Gastrocnemius medialis (tissue), 4 donors: Measurements from ENCODE around the gene MRAP. TPM values are rescaled to one million over a fixed set of nuclear protein-coding genes. Genes with fewer than 3 reads are reported as not detected.

ENCODE experiments used
- ATAC-seq, 2 donors: fragments of 150-250 bp; one replicate each; pipeline ENCODE4 v1.9.1; 2016
- DNase-seq, 2 donors: peaks; one replicate each; pipeline ENCODE4 v3.0.0-alpha.2; 2019
- H3K27ac ChIP-seq, 4 donors: fragments of 200-600 bp; sonication (generic); 1 replicate in 1 of 4; 2 replicates in 3 of 4; pipeline ENCODE4 v1.5.1; 2016 to 2018; ENCODE audit warnings: mild to moderate bottlenecking in 2 of 4, moderate library complexity in 1 of 4
- H3K27me3 ChIP-seq, 3 donors: fragments of 200-600 bp; sonication (generic) in 2 of 3; 1 replicate in 1 of 3; 2 replicates in 2 of 3; pipeline versions ENCODE4 v1.5.1 to v1.6.0; 2016 to 2019; ENCODE audit warnings: mild to moderate bottlenecking in 1 of 3, moderate library complexity in 1 of 3
- H3K36me3 ChIP-seq, 2 donors: fragments of 200-600 bp; sonication (generic) in 1 of 2; one replicate each; pipeline ENCODE4 v1.5.1; 2017 to 2018
- H3K4me1 ChIP-seq, 2 donors: fragments of 200-600 bp; sonication (generic) in 1 of 2; one replicate each; pipeline ENCODE4 v1.5.1; 2016 to 2017; ENCODE audit warnings: mild to moderate bottlenecking in 2 of 2
- H3K4me3 ChIP-seq, 4 donors: fragments of 200-600 bp; sonication (generic) in 3 of 4; 1 replicate in 1 of 4; 2 replicates in 3 of 4; pipeline ENCODE4 v1.5.1; 2016 to 2019; ENCODE audit warnings: mild to moderate bottlenecking in 2 of 4
- H3K9me3 ChIP-seq, 3 donors: fragments of 200-600 bp; sonication (generic) in 2 of 3; 1 replicate in 1 of 3; 2 replicates in 2 of 3; pipeline ENCODE4 v1.5.1; 2016 to 2019
- POLR2A ChIP-seq, 2 donors: fragments of 450-650 bp; IDR thresholded peaks; one replicate each; pipeline ENCODE4 v1.6.1; 2017; ENCODE audit warnings: antibody characterized with exemption in 2 of 2, mild to moderate bottlenecking in 2 of 2, moderate library complexity in 2 of 2
- in situ Hi-C, 4 donors: fragments of 200-750 bp; cut with MboI; loops; one replicate each; pipeline versions ENCODE4 v1.15.0 to v1.8.0; 2017; ENCODE audit warnings: low sequenced_read_pairs in 4 of 4
- intact Hi-C: fragments of 100-400 bp; cut with DNase I; formaldehyde crosslinking; loops from one replicate; pipeline ENCODE4 v1.15.1; 2023; ENCODE audit warnings: low total_unique reads
- total RNA-seq, 4 donors: library from RNA; depleted of rRNA; stranded (reverse); fragments of >200 nt; gene quantifications; one replicate each; pipeline versions ENCODE4 v1.1.0 to v1.2.3, GENCODE V29; 2016
- TF ChIP-seq, protein P1 (sequence below), 5 experiments: fragments of 450-650 bp in 3 of 5; fragments of 200-600 bp in 2 of 5; sonication (generic) in 2 of 5; IDR thresholded peaks in 4 of 5; conservative IDR thresholded peaks in 1 of 5; 1 replicate in 4 of 5; 2 replicates in 1 of 5; pipeline ENCODE4 v1.5.1; 2016 to 2019; ENCODE audit warnings: antibody characterized with exemption in 5 of 5, mild to moderate bottlenecking in 3 of 5, moderate library complexity in 3 of 5

MRAP gene
- total RNA-seq, 4 donors from 2014 or later: not detected

DNA sequence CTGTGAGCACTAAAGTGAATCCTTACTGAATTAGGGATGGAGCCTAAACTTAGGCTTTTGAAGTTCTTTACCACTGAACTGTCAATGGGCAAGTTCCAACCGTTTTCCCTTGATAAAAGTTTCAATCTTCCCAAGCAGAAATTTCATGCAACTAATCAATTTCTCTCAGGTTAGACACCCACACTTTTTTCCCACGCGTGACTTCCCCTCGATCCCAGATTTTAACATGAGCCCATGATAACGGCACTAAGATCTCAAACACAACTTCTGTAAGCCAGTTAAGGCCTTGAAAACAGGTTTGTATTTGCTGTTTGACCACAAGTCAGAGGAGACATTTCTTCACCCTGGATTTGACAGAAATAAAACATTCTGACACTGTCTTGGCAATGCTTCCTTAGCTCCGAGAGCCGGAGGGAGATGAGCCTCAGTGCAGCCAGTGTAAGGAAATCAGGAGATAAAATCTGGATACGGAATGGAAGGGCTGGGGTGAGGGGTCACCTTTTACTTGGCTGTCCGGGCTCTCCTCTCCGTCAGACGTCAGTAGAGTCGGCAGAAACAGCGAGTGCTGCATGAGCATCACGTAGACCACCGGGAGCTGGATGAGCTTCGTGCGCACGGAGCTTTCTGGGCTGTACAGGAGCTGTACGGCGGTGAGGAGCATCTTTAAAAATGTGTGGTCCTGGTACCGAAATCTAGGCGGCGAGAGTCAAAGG, 39.7 kb downstream of the MRAP start:
- Histone ChIP-seq H3K36me3 (peaks cover 3 to 79% of the 10 kb centered on the region in 2 donors), H3K9me3 (no peaks in the 10 kb centered on the region), H3K4me3 (no peak overlapping the region), H3K4me1 (peaks cover 0 to 2% of the 10 kb centered on the region in 2 donors), H3K27me3 (no peaks in the 10 kb centered on the region), H3K27ac (no peak overlapping the region)
- no peak for DNase-seq
- TF ChIP-seq POLR2A (IDR thresholded peaks at IDR 0.05): no peak
- TF ChIP-seq, protein P1, sequence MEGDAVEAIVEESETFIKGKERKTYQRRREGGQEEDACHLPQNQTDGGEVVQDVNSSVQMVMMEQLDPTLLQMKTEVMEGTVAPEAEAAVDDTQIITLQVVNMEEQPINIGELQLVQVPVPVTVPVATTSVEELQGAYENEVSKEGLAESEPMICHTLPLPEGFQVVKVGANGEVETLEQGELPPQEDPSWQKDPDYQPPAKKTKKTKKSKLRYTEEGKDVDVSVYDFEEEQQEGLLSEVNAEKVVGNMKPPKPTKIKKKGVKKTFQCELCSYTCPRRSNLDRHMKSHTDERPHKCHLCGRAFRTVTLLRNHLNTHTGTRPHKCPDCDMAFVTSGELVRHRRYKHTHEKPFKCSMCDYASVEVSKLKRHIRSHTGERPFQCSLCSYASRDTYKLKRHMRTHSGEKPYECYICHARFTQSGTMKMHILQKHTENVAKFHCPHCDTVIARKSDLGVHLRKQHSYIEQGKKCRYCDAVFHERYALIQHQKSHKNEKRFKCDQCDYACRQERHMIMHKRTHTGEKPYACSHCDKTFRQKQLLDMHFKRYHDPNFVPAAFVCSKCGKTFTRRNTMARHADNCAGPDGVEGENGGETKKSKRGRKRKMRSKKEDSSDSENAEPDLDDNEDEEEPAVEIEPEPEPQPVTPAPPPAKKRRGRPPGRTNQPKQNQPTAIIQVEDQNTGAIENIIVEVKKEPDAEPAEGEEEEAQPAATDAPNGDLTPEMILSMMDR (IDR thresholded peaks at IDR 0.05 in 4 of 5, conservative IDR thresholded peaks at IDR 0.05 in 1 of 5): no peak
- no peak for ATAC-seq
- intact Hi-C loops (no loop called here), in situ Hi-C loops (no loop called here)

DNA sequence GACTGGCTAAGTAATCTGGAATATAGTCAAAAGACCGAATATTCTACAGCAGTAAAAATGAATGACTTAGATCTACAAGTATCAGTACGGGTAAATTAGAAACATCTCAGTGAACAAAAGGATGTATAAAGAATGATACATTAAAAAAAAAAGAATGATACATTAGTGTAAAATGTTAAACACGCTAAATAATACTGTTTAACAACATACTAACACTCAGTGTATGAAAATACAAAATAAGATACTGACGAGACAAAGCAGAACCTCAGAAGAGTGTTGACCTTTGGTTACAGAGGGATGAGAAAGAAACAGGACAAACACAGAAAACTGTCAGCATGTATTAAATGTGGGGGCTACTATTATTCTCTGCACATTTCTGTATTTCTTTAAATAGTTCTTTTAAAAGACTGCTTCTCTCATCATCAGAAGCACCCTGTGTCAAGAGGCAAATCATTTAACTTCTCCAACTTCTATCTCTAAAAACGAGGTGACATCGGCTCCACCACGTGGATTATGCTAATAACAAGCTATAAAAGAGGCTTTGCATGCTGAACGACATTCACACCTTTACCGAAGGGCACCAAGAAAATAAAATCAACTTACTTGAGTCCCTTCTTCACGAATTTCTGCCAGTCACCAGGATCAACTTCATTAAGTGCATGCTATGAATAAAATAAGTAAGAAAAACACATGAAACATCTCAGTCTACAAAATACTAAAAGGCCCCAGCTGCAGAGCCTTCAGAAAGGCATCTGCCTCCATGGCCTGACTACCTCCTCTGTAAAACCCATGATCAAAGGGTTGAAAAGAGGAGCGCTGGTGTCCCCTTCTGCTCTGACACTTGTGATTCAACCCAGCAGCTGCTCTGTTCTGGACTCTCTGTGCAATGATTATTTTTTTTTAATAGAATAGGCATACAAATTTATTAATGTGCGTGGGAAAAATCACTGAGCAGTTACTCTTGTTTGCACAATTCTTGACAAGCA, 42.5 kb downstream of the MRAP start:
- no peaks in the 10 kb centered on the region for H3K9me3 ChIP-seq
- no peak overlapping the region for H3K4me3 ChIP-seq
- DNase-seq: no peak
- peaks cover 0 to under 1% of the 10 kb centered on the region in 2 donors for H3K4me1 ChIP-seq
- in situ Hi-C loops: no loop called here
- intact Hi-C loops: no loop called here
- ATAC-seq: no peak
- peaks cover 0 to 86% of the 10 kb centered on the region in 2 donors for H3K36me3 ChIP-seq
- no peak for TF ChIP-seq POLR2A (IDR thresholded peaks at IDR 0.05)
- TF ChIP-seq, protein P1 (IDR thresholded peaks at IDR 0.05 in 4 of 5, conservative IDR thresholded peaks at IDR 0.05 in 1 of 5): no peak
- no peak overlapping the region for H3K27ac ChIP-seq
- no peaks in the 10 kb centered on the region for H3K27me3 ChIP-seq

DNA sequence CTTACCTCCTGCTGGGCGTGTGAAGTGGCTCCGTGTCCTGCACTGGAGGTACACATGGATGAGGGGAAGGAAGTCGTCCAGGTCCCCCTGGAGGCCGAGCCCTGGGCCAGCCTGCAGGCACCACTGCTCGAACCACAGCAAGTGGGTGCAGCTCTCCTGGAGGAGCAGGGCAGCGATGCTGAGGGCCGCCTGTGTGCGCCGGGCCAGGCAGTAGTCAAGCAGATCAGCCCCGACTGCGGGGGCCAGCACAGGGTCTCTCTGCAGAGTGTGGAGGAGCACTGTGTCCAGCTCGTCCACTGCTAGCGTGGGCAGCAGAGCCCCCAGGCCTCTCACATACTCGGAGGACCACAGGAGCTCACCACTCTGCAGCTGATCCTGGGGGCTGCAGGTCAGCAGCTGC, 48.3 kb downstream of the MRAP start:
- Histone ChIP-seq H3K27ac (no peak overlapping the region), H3K27me3 (no peaks in the 10 kb centered on the region), H3K36me3 (peaks cover 0 to 94% of the 10 kb centered on the region in 2 donors), H3K4me1 (no peaks in the 10 kb centered on the region), H3K4me3 (no peak overlapping the region), H3K9me3 (no peaks in the 10 kb centered on the region)
- in situ Hi-C loops: no loop called here
- DNase-seq: no peak
- TF ChIP-seq, protein P1 (IDR thresholded peaks at IDR 0.05 in 4 of 5, conservative IDR thresholded peaks at IDR 0.05 in 1 of 5): no peak
- no peak for TF ChIP-seq POLR2A (IDR thresholded peaks at IDR 0.05)
- intact Hi-C loops: no loop called here
- ATAC-seq: no peak

DNA sequence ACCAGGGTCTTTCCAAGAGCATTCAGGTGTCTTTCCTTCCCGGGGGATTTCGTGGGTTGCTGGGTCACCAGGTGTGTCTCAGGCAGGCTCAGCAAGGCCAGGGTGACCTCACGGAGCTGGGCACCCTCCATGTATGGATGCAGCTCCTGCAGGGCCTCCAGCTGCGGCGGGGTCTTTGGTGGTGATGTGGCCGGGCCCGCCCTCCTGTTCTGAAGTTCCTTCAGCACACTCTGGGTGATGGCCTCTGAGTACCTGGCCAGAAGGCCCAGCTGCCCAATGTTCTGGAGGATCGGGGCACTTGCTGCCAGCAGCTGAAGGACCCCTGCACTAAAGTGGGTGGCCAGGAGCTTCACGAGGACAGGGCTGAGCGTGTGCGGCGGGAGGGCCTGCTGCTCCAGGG, 48.7 kb downstream of the MRAP start:
- no peak for ATAC-seq
- peaks cover 0 to 98% of the 10 kb centered on the region in 2 donors for H3K36me3 ChIP-seq

More for the DNA sequence above, 48.7 kb downstream of the MRAP start:
- Histone ChIP-seq H3K27me3 (no peaks in the 10 kb centered on the region), H3K4me3 (no peak overlapping the region), H3K27ac (no peak overlapping the region), H3K9me3 (no peaks in the 10 kb centered on the region), H3K4me1 (no peaks in the 10 kb centered on the region)
- TF ChIP-seq, protein P1 (IDR thresholded peaks at IDR 0.05 in 4 of 5, conservative IDR thresholded peaks at IDR 0.05 in 1 of 5): no peak
- no peak for TF ChIP-seq POLR2A (IDR thresholded peaks at IDR 0.05)
- in situ Hi-C loops: no loop called here
- DNase-seq: no peak
- intact Hi-C loops: no loop called here
